Activated CD4-positive, CD25-positive, alpha-beta regulatory T cell treated with anti-CD3 and anti-CD28 coated beads, Interleukin-2, amount 50 U/mL, for 72 hours (primary cell): Measurements from ENCODE around the gene SYNPO.

Experiments
- DNase-seq: peaks from one replicate; pipeline ENCODE4 v3.0.0; 2021

Gene SYNPO

GRCh38 chr5:150626853-150627276, 13.6 kb upstream of the SYNPO start:
- no peak for DNase-seq

DNA sequence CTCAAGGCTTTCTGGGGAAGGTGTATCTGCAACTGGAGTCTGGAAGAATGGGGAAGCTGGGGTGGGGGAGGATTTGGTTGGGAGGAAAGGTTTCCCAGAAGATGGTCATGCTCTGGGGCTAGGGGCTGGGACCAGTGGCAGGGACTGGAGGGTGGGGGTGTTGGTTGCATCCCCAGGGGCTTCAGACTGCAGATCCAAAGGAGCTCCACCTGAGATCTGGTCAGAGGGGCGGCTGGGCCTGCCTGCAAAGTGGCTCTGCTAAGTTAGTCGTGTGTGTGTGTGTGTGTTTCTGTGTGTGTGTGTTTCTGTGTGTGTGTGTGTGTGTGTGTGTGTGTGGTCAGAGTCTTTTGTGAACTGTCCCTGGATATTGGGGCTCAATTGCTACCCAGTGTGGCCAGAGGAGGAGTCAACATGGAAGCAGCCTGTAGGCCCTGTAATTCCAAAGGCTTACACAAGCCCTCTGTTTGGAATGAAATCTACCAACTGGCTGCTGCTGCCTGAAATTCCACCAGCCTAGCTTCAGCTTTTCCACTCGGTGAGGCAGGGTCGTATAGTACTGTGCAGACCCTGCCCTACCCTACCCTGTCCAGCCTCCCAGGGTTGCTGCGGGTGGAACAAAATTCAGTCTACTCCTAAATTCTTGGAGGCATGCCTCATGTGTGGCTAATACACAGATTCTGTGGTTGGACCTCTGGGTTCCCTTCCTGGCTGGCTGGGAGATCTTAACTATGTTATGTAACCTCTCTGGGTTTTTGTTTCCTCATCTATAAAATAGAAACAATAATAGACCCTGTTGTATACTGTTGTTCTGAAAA, 12.5 kb upstream of the SYNPO start:
- DNase-seq, result no peak

DNA sequence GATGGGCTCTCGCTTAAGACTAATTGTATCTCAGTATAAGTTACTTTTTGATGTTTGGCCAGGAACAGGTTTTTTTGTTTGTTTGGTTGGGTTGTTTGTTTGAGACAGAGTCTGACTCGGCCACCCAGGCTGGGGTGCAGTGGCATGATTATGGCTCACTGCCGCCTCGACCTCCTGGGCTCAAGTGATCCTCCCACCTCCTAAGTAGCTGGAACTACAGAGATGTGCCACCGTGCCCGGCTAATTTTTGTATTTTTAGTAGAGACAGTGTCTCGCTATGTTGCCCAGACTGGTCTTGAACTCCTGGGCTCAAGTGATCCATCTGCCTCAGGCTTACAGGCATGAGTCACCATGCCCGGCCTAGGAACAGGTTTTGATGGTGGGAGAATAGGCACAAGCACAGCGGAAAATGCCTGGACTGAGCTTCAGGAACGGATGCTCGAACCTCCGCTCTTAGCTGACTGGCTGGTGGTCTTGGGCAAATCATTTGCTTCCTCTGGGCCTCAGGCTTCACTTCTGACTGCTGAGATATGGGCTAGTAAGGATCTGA, 11.4 kb upstream of the SYNPO start:
- no peak for DNase-seq

- no peak for DNase-seq
Observed at GRCh38 chr5:150630016-150630415, 10.4 kb upstream of the SYNPO start.

DNA sequence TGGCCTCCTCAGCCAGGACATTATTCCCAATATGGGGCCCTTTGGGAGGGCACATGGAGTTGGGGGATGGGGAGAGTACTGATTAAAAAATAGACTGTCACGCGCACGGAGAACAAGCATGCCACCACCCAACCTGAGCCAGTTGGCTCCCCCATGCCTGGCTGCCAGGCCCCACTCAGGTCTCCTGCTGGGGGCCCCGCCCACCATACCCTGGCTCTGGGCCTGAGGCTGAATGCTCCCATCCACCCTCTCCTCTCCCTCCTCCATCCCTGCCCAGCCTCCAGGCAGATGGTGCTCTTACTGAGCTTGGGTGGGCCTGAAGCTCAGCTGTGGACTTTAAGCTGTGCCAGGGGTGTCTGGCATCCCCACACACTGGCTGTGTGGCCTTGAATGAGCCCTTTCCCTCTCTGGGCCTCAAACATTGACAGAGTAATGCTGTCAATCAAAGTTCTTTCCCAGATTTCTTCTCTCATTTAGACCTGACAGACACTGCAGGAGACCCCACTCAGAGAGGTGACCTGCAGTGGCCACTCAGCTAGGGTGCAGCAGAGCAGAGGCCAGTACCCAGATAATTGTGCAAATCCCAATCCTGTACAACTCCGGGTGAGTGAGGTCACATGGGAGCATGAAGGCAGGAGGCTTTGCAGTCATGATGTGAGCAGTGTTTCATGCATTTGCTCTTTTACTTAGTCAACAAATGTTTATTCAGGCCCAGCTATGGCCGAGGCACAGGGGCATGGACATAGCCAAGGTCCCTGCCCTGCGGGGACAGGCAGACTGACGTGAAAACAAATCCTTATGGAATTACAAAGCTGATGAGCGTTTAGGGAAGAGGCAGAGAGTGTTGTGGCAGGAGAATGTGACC, 9.8 kb upstream of the SYNPO start:
- no peak for DNase-seq

DNA sequence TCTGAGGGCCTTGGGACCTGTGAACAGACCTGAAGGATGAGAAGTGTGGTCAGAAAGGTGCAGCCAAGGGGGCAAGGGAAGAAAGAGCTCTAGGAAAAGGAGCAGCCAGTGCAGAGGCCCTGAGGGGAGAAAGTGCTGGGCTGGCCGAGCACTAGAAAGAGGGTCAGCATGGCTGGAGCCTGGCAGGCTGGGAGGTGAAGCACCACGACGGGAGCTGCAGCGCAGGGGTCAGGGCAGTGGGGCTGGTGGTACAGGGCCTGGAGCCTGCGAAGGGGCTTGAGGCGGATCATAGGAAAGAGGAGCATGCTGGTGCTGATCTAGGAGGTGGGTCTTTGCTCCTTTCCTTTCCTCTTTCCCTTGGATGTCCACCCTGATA, 9.1 kb upstream of the SYNPO start:
- DNase-seq, result no peak

DNA sequence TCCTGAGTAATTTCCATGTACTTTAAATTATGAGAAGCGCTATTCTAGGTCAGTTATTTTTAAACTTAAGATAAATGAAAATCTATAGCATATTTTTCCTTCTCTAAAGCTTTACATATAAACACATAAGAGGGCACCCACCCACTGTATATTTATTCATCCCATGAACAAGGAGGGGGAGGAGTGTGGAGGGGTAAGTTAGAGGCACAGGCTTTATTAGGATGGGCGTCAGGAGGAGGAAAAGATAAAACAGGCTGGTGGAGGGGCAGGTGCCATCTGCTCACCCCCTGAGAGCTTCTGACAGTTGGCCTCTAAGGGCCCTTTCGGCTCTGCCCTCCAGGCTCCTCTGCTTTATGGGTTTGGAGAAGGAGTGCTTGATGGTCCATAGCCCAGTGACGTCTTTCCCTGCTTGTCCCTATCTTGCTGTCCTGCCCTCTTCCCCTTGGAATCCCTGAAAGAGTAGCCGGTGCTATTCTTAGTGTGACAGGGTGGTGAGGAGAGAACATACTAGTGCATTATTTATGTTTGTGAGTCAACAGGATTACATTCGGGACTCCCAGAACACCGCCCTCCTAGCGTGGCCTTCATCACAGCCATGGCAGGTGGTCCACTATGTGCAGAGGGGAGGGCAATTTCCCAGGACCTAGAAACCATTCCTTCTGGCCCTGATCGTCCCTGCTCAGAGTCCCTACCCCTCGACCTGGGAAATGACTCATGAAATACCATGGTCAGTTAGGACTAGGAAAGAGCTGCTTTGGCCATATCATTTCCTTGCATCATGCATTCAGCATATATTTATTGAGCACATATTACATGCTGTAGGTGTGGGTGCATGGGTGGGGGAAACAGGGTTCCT, 7.9 kb upstream of the SYNPO start:
- DNase-seq, result no peak

- DNase-seq, result no peak
Observed at GRCh38 chr5:150633429-150633828, 7.0 kb upstream of the SYNPO start.

DNA sequence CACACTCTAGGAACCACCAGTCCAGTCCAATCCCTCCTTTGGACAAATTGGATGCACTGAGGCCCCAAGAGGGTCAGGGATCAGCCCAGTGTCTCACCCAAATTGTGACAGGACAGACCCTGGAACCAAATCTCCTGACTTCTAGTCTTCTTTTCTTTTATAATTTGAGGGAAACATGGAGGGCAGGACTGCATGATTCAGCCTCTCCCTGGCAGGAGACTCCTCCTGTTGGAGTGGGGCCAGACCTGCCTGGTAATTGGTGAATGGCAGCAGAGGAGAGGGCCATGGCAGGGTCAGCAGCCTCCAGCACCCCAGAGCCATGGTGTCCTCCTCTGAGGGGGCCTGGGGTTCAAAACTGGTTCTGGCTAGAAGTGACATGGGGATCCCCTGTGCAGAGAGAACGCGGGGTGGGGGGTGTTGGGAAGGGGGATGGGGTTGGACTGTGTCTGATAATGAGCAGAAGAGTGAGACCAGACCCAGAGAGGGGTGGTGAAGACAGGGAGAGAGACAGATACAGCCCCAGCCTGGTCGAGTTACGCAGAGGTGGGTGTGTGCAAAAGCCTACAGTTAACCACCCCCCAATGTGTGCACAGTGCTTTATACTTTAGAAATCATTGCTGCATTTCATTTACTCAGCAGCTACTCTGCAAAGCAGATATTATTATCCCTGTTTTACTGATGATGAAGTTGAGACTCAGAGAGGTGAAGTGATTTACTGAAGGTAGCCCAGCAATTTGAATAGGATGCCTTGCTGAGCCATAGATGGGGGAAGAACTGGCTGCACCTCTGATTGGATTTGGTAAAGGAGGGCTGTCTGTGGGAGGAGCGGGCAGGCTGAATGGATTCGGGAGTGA, 3.8 kb upstream of the SYNPO start:
- no peak for DNase-seq

DNA sequence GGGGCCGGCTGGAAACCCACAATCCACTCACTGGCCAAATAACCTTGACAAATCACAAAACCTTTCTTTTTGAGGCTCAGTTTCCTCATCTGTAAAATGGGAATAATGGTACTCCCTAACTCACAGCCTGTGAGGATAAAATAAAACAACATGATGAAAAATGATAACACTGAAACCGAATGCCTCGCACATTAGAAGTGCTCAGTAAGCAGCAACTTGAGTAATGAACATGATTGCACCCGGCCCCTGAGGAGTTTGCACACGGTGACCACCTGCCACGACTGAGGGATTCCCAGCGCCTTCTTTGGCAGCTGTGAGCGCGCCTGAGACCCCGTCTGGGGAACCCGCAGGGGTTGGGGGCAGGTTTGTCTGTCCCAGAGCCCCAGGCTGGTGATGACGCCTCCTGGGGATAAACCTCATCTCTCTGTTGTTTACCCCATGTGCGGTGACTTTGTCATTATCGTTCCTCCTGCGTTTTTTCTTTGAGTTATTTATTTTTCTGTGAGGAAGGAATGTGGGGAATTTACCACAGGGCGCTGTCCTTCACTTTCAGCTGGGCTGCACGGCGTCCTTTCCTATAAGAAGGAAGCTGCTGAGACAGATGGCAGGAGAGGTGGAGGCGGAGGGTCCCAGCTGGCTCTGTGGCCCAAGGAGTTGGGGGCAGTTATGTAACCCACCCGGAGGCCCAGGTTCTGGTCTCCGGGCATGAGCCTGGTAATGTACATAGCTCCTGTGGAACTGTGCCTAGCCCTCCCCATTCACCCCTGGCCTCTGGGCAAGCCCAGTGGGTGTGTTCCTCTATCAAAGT, 3.0 kb upstream of the SYNPO start:
- DNase-seq, result no peak

DNA sequence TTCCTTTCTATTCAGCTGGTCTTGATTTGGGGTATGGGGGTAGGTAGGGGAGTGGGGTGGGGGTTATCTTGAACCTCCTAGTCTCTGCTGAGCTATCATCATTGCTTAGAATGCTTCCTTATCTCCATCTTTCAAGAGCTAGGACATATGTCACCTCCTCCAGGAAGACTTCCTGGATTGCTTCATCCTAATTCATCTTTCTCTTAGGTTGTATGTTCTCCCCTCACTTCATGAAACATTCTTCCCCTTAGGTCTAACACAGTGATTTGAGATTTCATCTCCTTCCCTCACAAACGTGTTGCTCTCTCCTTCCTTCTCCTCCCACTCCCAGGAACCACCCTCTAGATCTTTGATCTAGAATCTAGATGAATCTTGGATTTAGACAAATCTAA, 2.4 kb upstream of the SYNPO start:
- DNase-seq, result no peak

DNA sequence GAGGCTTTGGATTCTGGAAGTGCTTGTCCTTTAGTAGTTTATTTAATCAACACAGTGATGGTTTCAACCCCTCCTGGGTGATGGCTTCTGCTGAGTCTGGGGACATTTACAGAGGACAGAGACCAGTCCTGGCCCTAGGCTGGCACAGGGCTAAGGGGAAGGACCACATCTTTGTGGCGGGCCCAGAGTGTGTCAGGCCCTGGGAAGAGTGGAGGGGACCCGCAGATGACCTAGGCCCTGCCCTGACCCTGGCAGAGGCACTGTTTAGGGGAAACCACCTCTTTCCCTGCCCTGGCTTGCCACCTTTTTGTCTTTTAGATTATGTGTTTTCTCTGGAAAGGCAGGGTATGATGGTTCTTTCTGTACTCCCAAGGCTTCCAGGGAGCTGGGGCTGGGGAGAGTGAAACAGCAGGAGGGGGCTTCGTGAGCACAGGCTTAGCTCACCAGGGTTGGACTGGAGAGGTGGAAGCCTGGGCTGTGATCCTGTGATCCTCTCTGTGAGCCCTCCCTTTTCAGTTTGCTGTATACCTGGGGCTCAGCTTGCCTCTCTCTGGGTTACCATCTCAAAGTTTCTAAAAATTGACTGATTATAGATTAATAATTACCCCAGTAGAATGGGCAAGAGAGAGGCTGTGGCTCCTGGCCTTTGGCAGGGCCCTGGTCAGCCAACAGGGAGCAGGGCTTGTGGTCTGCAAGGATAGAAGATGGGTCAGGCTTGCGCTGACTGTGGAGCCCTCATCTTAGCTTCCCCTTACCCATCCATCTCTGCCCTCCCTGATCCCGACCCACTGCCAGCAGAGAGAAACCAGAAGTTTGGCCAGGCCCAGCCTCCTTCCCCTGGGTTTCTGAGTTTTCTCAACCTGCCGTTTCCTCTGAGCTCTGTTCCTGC, 1.7 kb upstream of the SYNPO start:
- DNase-seq, result no peak

GRCh38 chr5:150639377-150639692, 1.1 kb upstream of the SYNPO start:
- DNase-seq, result no peak

- no peak for DNase-seq
Observed at GRCh38 chr5:150639751-150640150, 709 bp upstream of the SYNPO start.

GRCh38 chr5:150641006-150641570, 628 bp downstream of the SYNPO start:
- no peak for DNase-seq

GRCh38 chr5:150641824-150642566, 1.5 kb downstream of the SYNPO start:
- no peak for DNase-seq

GRCh38 chr5:150642567-150642927, 2.1 kb downstream of the SYNPO start:
- DNase-seq, result no peak

GRCh38 chr5:150642991-150643710, 2.7 kb downstream of the SYNPO start:
- no peak for DNase-seq
